OCI-LY1 (cell line): Measurements from ENCODE around the gene ATP11A.

Experiments used
- EZH2 ChIP-seq: fragments of 200-600 bp; sonication (generic), shearing (Covaris generic); IDR thresholded peaks from 2 replicates; pipeline ENCODE4 v1.8.0; 2017; ENCODE audit warnings: borderline replicate concordance, mixed run types, mild to moderate bottlenecking, antibody characterized with exemption, low read length, moderate library complexity, mixed read lengths
- TF ChIP-seq, protein P1 (sequence below): fragments of 200-600 bp; sonication (generic), shearing (Covaris generic); IDR thresholded peaks from 2 replicates; pipeline ENCODE4 v1.5.1; 2017; ENCODE audit warnings: mild to moderate bottlenecking, antibody characterized with exemption, low read length, moderate library complexity, mixed read lengths

- no peak for TF ChIP-seq EZH2
- TF ChIP-seq, protein P1, sequence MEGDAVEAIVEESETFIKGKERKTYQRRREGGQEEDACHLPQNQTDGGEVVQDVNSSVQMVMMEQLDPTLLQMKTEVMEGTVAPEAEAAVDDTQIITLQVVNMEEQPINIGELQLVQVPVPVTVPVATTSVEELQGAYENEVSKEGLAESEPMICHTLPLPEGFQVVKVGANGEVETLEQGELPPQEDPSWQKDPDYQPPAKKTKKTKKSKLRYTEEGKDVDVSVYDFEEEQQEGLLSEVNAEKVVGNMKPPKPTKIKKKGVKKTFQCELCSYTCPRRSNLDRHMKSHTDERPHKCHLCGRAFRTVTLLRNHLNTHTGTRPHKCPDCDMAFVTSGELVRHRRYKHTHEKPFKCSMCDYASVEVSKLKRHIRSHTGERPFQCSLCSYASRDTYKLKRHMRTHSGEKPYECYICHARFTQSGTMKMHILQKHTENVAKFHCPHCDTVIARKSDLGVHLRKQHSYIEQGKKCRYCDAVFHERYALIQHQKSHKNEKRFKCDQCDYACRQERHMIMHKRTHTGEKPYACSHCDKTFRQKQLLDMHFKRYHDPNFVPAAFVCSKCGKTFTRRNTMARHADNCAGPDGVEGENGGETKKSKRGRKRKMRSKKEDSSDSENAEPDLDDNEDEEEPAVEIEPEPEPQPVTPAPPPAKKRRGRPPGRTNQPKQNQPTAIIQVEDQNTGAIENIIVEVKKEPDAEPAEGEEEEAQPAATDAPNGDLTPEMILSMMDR, result no peak
Observed at GRCh38 chr13:112643759-112644459, 45.9 kb upstream of the ATP11A start.
